Testis (tissue), 3 donors: ENCODE data around the gene TMEM61. TPM values are rescaled to one million over a fixed set of nuclear protein-coding genes. Genes with fewer than 3 reads are reported as not detected.

Experiments
- DNase-seq: peaks from one replicate; pipeline ENCODE4 v3.0.0-alpha.2; 2019
- H3K27ac ChIP-seq, 2 donors: fragments of 200-600 bp; sonication (generic); one replicate each; pipeline ENCODE4 v1.5.1; 2019
- H3K27me3 ChIP-seq: fragments of 200-600 bp; sonication (generic); one replicate; pipeline ENCODE4 v1.5.1; 2019
- H3K36me3 ChIP-seq: fragments of 200-600 bp; sonication (generic); one replicate; pipeline ENCODE4 v1.5.1; 2017; ENCODE audit warnings: low read depth; ENCODE audit errors: missing control alignments
- H3K4me1 ChIP-seq: fragments of 200-600 bp; sonication (generic); one replicate; pipeline ENCODE4 v1.5.1; 2019
- H3K4me3 ChIP-seq, 2 donors: fragments of 200-600 bp; sonication (generic); one replicate each; pipeline ENCODE4 v1.5.1; 2017 to 2019
- H3K9me3 ChIP-seq: fragments of 200-600 bp; sonication (generic); one replicate; pipeline ENCODE4 v1.5.1; 2017
- CTCF ChIP-seq, 3 experiments: fragments of 450-650 bp in 2 of 3; fragments of 200-600 bp in 1 of 3; sonication (generic) in 1 of 3; IDR thresholded peaks; one replicate each; pipeline ENCODE4 v1.5.1; 2016 to 2019; ENCODE audit warnings: antibody characterized with exemption in 3 of 3, mild to moderate bottlenecking in 2 of 3, moderate library complexity in 1 of 3
- POLR2A ChIP-seq: fragments of 450-650 bp; IDR thresholded peaks from one replicate; pipeline ENCODE4 v1.6.1; 2017; ENCODE audit warnings: antibody characterized with exemption, mild to moderate bottlenecking, moderate library complexity
- WGBS, 2 donors: methylation state at CpG; one replicate each; pipeline ENCODE4 v1.1.5; 2018; 5-methylcytosine and 5-hydroxymethylcytosine counted together
- intact Hi-C: fragments of 100-400 bp; cut with DNase I; formaldehyde crosslinking; loops from one replicate; pipeline ENCODE4 v1.15.1; 2023; ENCODE audit warnings: low total_unique reads
- polyA plus RNA-seq: library from polyadenylated mRNA; stranded (reverse); fragments of 350-450 nt; fragmentation: Illumina TruSeq; extraction: RNeasy Lipid Tissue Mini Kit (QIAGEN cat#74804); gene quantifications from one replicate; pipeline ENCODE4 v1.2.3, GENCODE V29; 2014; ENCODE audit warnings: low read depth, low replicate concordance; ENCODE audit not compliant: insufficient read depth
- total RNA-seq, 2 donors: library from RNA; depleted of rRNA; stranded (reverse); fragments of >200 nt; gene quantifications; one replicate each; pipeline ENCODE4 v1.2.3, GENCODE V29; 2016

TMEM61 gene
- total and polyA plus RNA-seq, 3 donors from 2014 or later: 0.31 to 1.4 (median 1.1) TPM

GRCh38 chr1:54976747-54977146 lies 3.7 kb upstream of the TMEM61 start:
- TF ChIP-seq POLR2A (no peak), CTCF (IDR thresholded peaks at IDR 0.05) (no peak)

GRCh38 chr1:54977533-54978297 lies 2.7 kb upstream of the TMEM61 start:
- intact Hi-C loops: no loop called here
- no peak for DNase-seq
- Histone ChIP-seq H3K36me3 (no peaks in the 10 kb centered on the region), H3K4me1 (peaks cover 5% of the 10 kb centered on the region), H3K27me3 (no peaks in the 10 kb centered on the region), H3K27ac (no peak overlapping the region), H3K9me3 (no peaks in the 10 kb centered on the region), H3K4me3 (no peak overlapping the region)
- TF ChIP-seq CTCF (IDR thresholded peaks at IDR 0.05): no peak
- 98 to 99% methylated on average over 4 to 5 of the region's 5 CpGs for WGBS, 2 donors

More at GRCh38 chr1:54976747-54977146, 3.7 kb upstream of the TMEM61 start:
- intact Hi-C loops: no loop called here
- Histone ChIP-seq H3K27me3 (no peaks in the 10 kb centered on the region), H3K9me3 (no peaks in the 10 kb centered on the region), H3K4me1 (peaks cover 5% of the 10 kb centered on the region), H3K27ac (no peak overlapping the region), H3K4me3 (no peak overlapping the region), H3K36me3 (no peaks in the 10 kb centered on the region)
- WGBS, 2 donors: 83 to 85% methylated on average over 6 of the region's 6 CpGs
- no peak for DNase-seq

- H3K4me3 ChIP-seq: no peak overlapping the region
- WGBS, 2 donors: 94 to 97% methylated on average over 9 of the region's 9 CpGs
- H3K27me3 ChIP-seq: no peaks in the 10 kb centered on the region
- no peaks in the 10 kb centered on the region for H3K36me3 ChIP-seq
- no peaks in the 10 kb centered on the region for H3K4me1 ChIP-seq
- no peak overlapping the region for H3K27ac ChIP-seq
- H3K9me3 ChIP-seq: no peaks in the 10 kb centered on the region
- TF ChIP-seq CTCF (IDR thresholded peaks at IDR 0.05) (no peak), POLR2A (no peak)
- intact Hi-C loops: no loop called here
- DNase-seq: no peak
These were observed 1.7 kb upstream of the TMEM61 start for GRCh38 chr1:54978528-54979326.

- Histone ChIP-seq H3K36me3 (no peaks in the 10 kb centered on the region), H3K27me3 (no peaks in the 10 kb centered on the region), H3K9me3 (no peaks in the 10 kb centered on the region), H3K27ac (no peak overlapping the region), H3K4me1 (no peaks in the 10 kb centered on the region), H3K4me3 (no peak overlapping the region)
- intact Hi-C loops: no loop called here
- TF ChIP-seq CTCF (IDR thresholded peaks at IDR 0.05) (no peak), POLR2A (no peak)
- 68% methylated on average over 5 of the region's 5 CpGs; no CpG with 5 or more reads in 1 of the 2 donors for WGBS, 2 donors
- DNase-seq: no peak
These were observed 1.0 kb upstream of the TMEM61 start for GRCh38 chr1:54979327-54979891.
